ENCODE measurements around the gene LIAS. TPM values are rescaled to one million over a fixed set of nuclear protein-coding genes. Genes with fewer than 3 reads are reported as not detected.

LIAS gene
- total RNA-seq, 1 experiment from 2014 or later = 17.4 TPM

DNA sequence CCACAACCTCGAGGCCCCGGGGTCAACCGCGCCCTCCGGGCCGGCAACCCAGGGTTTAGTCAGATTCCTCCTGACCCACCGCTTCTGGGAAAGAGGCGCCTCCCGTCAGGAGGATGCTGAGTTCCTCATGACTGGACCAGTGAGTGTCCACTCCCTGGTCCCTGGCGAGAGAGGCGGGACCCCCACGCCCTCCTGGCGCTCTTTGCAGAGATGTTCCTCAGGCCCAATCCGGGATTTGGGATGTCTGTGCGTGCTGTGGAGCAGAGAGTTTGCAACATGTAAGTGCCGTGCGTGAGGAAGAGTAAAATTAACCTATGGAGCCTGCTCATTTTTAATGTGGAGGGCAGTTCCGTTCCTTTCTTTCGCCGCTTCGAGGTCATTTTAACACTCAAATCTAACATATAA is 69.2 kb downstream of the LIAS start:
- no peak for DNase-seq (ENCODE audit: low read depth)

Small RNA genes within 50 kb of the gene (small RNA-seq; reads per million reads assigned to genes)
- gene MIR5591 = not detected
- not detected for gene RF00019

Other genes with a start within 250 kb of the LIAS start
- gene RFC1, start 92.7 kb upstream of the LIAS start, total RNA-seq (2014; rRNA removed; shearing (Covaris generic)) = 27.7 and 40.9 TPM in 2 replicates
- gene KLB, start 52.1 kb upstream of the LIAS start, total RNA-seq (2014; rRNA removed; shearing (Covaris generic)) = not detected in 2 replicates
- 1,343 and 2,018 TPM in 2 replicates for gene RPL9, start 134 bp upstream of the LIAS start, total RNA-seq (2014; rRNA removed; shearing (Covaris generic))
- gene UGDH, start 68.4 kb downstream of the LIAS start, total RNA-seq (2014; rRNA removed; shearing (Covaris generic)) = 23.5 and 25.1 TPM in 2 replicates
- 1.2 and 1.8 TPM in 2 replicates for gene SMIM14, start 179.8 kb downstream of the LIAS start, total RNA-seq (2014; rRNA removed; shearing (Covaris generic))
- gene UBE2K, start 239.1 kb downstream of the LIAS start, total RNA-seq (2014; rRNA removed; shearing (Covaris generic)) = 26.9 and 102 TPM in 2 replicates

All from HT1080 (cell line).